Thoracic aorta (tissue), 2 donors: Measurements from ENCODE around the gene RBM12. TPM values are rescaled to one million over a fixed set of nuclear protein-coding genes. Genes with fewer than 3 reads are reported as not detected.

Experiments used
- ATAC-seq: fragments of 150-250 bp; one replicate; pipeline ENCODE4 v1.8.0; 2017; ENCODE audit warnings: low read depth; ENCODE audit not compliant: insufficient number of reproducible peaks, low FRiP score
- DNase-seq: peaks from one replicate; pipeline ENCODE4 v3.0.0-alpha.2; 2020; ENCODE audit warnings: low spot score
- H3K27ac ChIP-seq, 2 donors: fragments of 200-600 bp; sonication (generic); 1 replicate in 1 of 2; 2 replicates in 1 of 2; pipeline ENCODE4 v1.5.1; 2016; ENCODE audit warnings: mild to moderate bottlenecking in 2 of 2, moderate library complexity in 2 of 2
- H3K27me3 ChIP-seq: fragments of 200-600 bp; sonication (generic); replicated peaks from 2 replicates; pipeline ENCODE4 v1.6.0; 2016; ENCODE audit warnings: mild to moderate bottlenecking; ENCODE audit not compliant: insufficient read depth
- H3K36me3 ChIP-seq: fragments of 200-600 bp; sonication (generic); one replicate; pipeline ENCODE4 v1.5.1; 2016
- H3K4me1 ChIP-seq, 2 donors: fragments of 200-600 bp; sonication (generic); 1 replicate in 1 of 2; 2 replicates in 1 of 2; pipeline versions ENCODE4 v1.5.1 to v1.6.0; 2016; ENCODE audit warnings: low read depth in 2 of 2, mild to moderate bottlenecking in 1 of 2; ENCODE audit not compliant: control insufficient read depth in 1 of 2
- H3K4me3 ChIP-seq: fragments of 200-600 bp; sonication (generic); 2 replicates; pipeline ENCODE4 v1.5.1; 2016; ENCODE audit warnings: mild to moderate bottlenecking
- H3K9me3 ChIP-seq: fragments of 200-600 bp; sonication (generic); 2 replicates; pipeline ENCODE4 v1.5.1; 2016
- total RNA-seq, 2 donors: library from RNA; depleted of rRNA; stranded (reverse); fragments of >200 nt; gene quantifications; one replicate each; pipeline versions ENCODE4 v1.1.0 to v1.2.3, GENCODE V29; 2016
- TF ChIP-seq, protein P1 (sequence below): fragments of 200-600 bp; sonication (generic); IDR thresholded peaks from one replicate; pipeline ENCODE4 v1.5.1; 2019; ENCODE audit warnings: antibody characterized with exemption

RBM12 gene
- total RNA-seq, 2 donors from 2014 or later: 21.7 to 43.4 TPM

DNA sequence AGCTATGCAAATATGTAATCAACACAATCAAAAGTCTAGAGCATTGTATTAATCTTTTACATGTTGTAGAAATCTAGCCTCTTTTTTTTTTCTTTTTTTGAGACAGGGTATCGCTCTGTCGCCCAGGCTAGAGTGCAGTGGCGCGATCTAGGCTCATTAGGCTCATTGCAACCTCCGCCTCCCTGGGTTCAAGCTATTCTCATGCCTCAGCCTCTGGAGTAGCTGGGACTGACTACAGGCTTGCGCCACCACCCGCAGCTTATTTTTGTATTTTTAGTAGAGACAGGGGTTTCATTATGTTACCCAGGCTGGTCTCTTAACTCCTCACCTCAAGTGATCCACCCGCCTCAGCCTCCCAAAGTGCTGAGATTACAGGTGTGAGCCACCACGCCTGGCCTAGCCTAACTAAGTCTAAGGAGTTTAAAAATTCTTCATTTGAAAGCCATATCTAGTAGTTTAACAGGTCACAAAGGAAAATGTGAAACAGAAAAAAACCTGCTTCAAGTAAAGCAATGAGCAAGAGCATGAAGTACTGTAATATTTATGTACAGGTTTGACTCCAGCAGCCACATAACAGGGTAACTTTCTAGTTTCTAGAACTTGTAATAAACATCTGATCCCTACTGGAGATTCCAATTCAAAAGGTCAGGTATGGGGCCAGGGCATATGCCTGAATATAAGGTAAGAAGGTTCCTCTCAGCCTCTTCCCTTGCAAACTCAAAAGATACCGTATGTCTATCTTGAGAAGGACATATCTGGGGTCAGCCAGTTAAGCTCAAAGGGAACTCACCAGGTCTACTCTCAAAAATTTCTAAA is 4.4 kb downstream of the RBM12 start:
- no peak for DNase-seq
- Histone ChIP-seq H3K27me3 (no peaks in the 10 kb centered on the region), H3K4me3 (no peak overlapping the region), H3K36me3 (no peaks in the 10 kb centered on the region), H3K4me1 (peaks cover 33 to 69% of the 10 kb centered on the region in 2 donors), H3K9me3 (no peaks in the 10 kb centered on the region), H3K27ac (peak overlapping the region in 1 of 2 donors; percentile 10)
- TF ChIP-seq, protein P1, sequence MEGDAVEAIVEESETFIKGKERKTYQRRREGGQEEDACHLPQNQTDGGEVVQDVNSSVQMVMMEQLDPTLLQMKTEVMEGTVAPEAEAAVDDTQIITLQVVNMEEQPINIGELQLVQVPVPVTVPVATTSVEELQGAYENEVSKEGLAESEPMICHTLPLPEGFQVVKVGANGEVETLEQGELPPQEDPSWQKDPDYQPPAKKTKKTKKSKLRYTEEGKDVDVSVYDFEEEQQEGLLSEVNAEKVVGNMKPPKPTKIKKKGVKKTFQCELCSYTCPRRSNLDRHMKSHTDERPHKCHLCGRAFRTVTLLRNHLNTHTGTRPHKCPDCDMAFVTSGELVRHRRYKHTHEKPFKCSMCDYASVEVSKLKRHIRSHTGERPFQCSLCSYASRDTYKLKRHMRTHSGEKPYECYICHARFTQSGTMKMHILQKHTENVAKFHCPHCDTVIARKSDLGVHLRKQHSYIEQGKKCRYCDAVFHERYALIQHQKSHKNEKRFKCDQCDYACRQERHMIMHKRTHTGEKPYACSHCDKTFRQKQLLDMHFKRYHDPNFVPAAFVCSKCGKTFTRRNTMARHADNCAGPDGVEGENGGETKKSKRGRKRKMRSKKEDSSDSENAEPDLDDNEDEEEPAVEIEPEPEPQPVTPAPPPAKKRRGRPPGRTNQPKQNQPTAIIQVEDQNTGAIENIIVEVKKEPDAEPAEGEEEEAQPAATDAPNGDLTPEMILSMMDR: no peak
- no peak for ATAC-seq

DNA sequence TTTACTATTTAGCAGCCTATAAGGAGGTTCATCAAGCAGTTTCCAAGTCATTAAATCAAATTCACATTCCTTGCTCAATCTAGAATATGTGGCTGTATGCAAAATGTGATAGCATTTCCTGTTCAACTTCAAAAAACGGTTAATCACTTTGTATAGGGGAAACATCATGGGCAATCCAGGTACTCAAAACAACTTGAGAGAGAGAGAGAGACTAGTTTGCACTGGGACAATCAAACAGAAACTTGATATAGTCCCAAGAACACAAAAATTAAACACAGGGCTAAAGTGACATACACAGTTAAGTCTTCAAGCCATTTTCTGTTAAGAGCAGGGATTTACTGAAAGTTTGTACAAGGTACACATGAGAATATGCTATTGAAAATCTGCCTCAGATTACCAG is 7.4 kb downstream of the RBM12 start:
- Histone ChIP-seq H3K9me3 (no peaks in the 10 kb centered on the region), H3K4me3 (no peak overlapping the region), H3K27ac (no peak overlapping the region), H3K36me3 (peaks cover 20% of the 10 kb centered on the region), H3K4me1 (peaks cover 22 to 70% of the 10 kb centered on the region in 2 donors), H3K27me3 (no peaks in the 10 kb centered on the region)
- TF ChIP-seq, protein P1: no peak
- DNase-seq: no peak
- no peak for ATAC-seq

DNA sequence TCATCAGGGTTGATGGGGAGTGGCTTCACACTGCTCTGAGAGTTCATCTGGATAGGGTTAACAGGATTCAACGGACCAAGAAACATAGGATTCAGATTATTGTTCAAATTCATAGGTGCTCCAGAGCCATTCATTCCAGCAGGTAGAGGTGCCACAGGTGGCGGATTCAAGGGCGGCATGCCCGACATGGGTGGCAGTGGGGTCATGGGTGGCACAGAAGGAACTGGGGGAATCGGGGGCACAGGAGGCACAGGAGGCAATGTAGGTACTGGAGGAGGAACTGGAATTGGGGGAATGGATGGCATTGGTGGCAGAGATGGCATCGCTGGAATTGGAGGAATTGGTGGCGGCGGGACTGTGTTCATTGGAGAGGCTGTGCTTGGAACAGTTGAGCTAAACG is 10.3 kb downstream of the RBM12 start:
- Histone ChIP-seq H3K27ac (no peak overlapping the region), H3K9me3 (no peaks in the 10 kb centered on the region), H3K4me3 (no peak overlapping the region), H3K4me1 (peaks cover 10 to 56% of the 10 kb centered on the region in 2 donors), H3K27me3 (no peaks in the 10 kb centered on the region), H3K36me3 (peaks cover 20% of the 10 kb centered on the region)
- ATAC-seq (no peak), DNase-seq (no peak)
- TF ChIP-seq, protein P1: no peak

DNA sequence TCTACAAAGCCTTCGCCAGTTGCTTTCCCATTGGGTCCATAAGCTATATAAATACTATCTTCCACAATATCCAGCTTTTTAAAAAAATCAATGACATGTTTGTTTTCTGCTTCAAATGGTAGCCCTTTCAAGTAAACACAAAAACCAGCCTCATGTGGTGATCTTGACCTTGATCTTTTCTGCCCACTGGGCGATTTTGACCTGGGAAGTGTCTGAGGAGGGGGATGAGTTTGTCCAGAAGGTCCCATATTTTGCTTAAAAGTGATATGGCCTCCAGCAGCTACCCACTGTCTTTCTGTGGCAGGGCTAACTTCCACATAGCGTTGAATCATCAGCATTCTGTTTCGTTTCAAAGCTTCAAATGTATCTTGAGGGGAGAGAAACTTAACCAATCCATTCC is 10.8 kb downstream of the RBM12 start:
- TF ChIP-seq, protein P1: no peak
- H3K27me3 ChIP-seq: no peaks in the 10 kb centered on the region
- no peak overlapping the region for H3K27ac ChIP-seq
- H3K9me3 ChIP-seq: no peaks in the 10 kb centered on the region
- H3K4me1 ChIP-seq: peaks cover 7 to 56% of the 10 kb centered on the region in 2 donors
- DNase-seq (no peak), ATAC-seq (no peak)
- H3K4me3 ChIP-seq: no peak overlapping the region
- H3K36me3 ChIP-seq: peaks cover 20% of the 10 kb centered on the region

DNA sequence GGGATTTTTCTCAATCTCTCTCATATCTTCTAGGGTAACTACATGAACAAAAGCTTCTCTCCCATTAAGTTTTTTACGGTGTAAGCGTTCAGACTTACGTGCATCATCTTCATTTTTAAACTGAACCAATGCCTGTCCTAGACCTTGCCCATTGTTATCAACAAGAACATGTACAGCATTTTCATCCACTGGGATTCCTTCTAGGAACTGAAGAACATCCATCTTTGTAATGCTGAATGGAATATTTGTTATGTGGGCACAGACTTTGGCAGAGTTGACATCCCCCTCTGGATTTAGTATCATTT is 11.3 kb downstream of the RBM12 start:
- ATAC-seq: no peak

More for the DNA sequence above, 11.3 kb downstream of the RBM12 start:
- Histone ChIP-seq H3K4me3 (no peak overlapping the region), H3K9me3 (no peaks in the 10 kb centered on the region), H3K27me3 (no peaks in the 10 kb centered on the region), H3K36me3 (peaks cover 20% of the 10 kb centered on the region), H3K4me1 (peaks cover 7 to 56% of the 10 kb centered on the region in 2 donors), H3K27ac (no peak overlapping the region)
- no peak for DNase-seq
- TF ChIP-seq, protein P1: no peak
